ENCODE measurements around the gene RAC3. TPM values are rescaled to one million over a fixed set of nuclear protein-coding genes. Genes with fewer than 3 reads are reported as not detected.
A peak's percentile ranks its signal among the peaks of the same experiment; 100 is the strongest.
"Not testable (repeated sequence)": the region's sequence is repeated elsewhere in the genome, so short reads cannot be mapped to it uniquely, and the experiment has no call there.

The RAC3 gene
- polyA plus RNA-seq, 1 donor from 2014 or later: not detected

DNA sequence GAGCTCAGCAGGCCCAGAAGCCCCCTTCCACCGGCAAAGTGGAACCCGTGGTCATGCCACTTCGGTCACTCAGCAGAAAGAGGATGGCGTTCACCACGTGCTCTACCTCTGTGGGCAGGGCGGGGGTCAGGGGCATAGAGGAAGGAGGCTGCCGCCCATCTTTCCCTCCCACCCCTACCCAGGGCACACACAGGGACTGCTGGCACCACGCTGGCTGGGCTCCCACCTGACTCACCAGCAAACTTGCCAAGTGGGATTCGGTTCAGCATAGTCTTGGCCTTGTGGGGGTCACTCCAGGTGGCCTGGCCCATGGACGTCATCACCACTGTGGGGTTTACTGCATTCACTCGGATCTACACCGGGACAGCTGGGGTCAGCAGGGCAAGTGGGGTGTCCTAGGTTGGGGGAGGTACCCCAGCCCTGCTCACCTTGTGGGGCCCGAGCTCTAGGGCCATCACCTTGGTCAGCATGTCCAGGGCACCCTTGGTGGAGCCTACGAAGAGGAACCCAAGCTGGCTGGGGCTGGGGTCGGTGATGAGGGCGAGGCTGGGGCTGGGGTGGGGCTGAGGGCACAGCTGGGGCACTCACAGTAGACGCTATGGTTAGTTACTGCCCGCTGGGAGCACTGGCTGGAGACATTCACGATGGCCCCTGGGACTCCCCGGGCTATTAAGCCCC lies 4.6 kb downstream of the RAC3 start:
- no peaks in the 10 kb centered on the region for H3K36me3 Mint-ChIP-seq
- H3K4me3 Mint-ChIP-seq: peak overlapping the region; percentile 22 to 88 (median 80)
- H3K9me3 Mint-ChIP-seq: no peaks in the 10 kb centered on the region
- no peaks in the 10 kb centered on the region for H3K27me3 Mint-ChIP-seq
- H3K27ac Mint-ChIP-seq: peak overlapping the region in 2 of 3 donors; percentile 27 to 82
- peaks cover 9 to 15% (median 14%) of the 10 kb centered on the region in 3 donors for H3K4me1 Mint-ChIP-seq

DNA sequence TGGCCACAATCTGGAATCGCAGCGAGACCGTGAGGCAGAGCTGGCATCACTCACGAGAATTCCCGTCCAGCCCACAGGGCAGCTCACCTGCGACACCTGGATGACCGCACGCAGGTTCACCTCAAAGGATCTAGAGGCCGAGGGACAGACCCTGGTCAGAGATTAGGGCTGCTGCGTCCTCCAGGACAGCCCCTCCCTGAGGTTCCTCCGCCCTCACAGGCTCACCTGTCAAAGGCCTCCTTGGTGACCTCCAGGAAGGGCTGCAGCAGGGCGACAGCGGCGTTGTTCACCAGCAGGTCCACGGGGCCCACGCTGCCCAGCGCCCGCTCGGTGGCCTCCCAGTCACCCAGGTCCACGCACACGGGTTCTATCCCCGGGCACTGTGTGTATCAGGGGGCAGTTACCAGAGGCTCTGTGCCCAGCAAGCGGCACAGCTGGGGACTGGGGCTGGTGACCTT lies 5.2 kb downstream of the RAC3 start:
- Mint-ChIP-seq H3K36me3 (no peaks in the 10 kb centered on the region), H3K27ac (peak overlapping the region in 1 of 3 donors; percentile 82), H3K9me3 (no peaks in the 10 kb centered on the region), H3K27me3 (no peaks in the 10 kb centered on the region), H3K4me1 (peaks cover 9 to 15% (median 14%) of the 10 kb centered on the region in 3 donors), H3K4me3 (peak overlapping the region; percentile 32 to 88 (median 80))

GRCh38 chr17:82037092-82037888 lies 5.8 kb downstream of the RAC3 start, which contains the start of gene DCXR:
TSS of gene DCXR (minus strand) at chr17:82037697. CDS start at chr17:82037682, 15 bp downstream.
- Mint-ChIP-seq H3K4me3 (peak within 1 kb of the TSS; percentile 83 to 97 (median 90)), H3K9me3 (no peaks in the 10 kb centered on the region), H3K36me3 (no peaks in the 10 kb centered on the region), H3K27me3 (no peaks in the 10 kb centered on the region), H3K27ac (peak within 1 kb of the TSS; percentile 36 to 95 (median 82)), H3K4me1 (peaks cover 9 to 15% (median 14%) of the 10 kb centered on the region in 3 donors)

DNA sequence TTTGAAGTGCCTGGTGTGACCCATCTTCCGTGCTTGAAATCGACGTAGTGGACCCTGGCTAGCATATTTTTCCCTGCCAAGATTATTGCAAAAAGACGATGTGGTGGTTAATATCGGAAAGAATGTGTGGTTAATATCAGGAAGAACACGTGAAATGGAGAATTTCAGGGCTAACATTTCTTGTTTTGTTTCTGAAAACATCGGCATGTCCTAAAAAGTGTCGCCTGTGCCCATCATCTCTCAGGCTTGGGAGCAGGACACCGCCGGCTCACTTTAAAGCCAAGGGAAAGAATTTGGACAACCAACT lies 6.4 kb downstream of the RAC3 start:
- H3K4me3 Mint-ChIP-seq: peak overlapping the region; percentile 83 to 97 (median 90)
- H3K36me3 Mint-ChIP-seq: no peaks in the 10 kb centered on the region
- H3K27ac Mint-ChIP-seq: peak overlapping the region; percentile 36 to 95 (median 82)
- no peaks in the 10 kb centered on the region for H3K9me3 Mint-ChIP-seq
- no peaks in the 10 kb centered on the region for H3K27me3 Mint-ChIP-seq
- H3K4me1 Mint-ChIP-seq: peaks cover 9 to 15% (median 14%) of the 10 kb centered on the region in 3 donors

DNA sequence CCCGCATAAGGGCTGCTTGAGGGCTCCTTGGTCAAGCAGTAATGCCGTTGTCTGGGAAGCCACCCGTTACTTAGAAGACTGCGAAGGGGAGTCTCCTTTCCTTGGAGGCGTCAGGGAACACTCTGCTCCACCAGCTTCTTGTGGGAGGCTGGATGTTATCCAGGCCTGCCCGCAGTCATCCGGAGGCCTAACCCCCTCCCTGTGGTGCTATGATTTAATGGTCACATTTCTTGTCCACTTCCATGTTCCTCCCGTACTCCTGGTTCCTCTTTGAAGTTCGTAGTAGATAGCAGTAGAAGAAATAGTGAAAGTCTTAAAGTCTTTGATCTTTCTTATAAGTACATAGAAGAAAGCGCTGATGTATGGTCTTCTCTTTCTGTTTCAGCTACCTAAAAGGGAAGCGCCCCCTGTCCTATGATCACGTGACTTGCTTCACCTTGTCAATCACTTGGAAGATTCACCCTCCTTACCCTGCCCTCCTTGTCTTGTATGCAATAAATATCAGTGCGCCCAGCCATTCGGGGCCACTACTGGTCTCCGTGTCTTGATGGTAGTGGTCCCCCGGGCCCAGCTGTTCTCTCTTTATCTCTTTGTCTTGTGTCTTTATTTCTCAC lies 7.4 kb downstream of the RAC3 start:
- Mint-ChIP-seq H3K4me1 (peaks cover 9 to 15% (median 14%) of the 10 kb centered on the region in 3 donors), H3K4me3 (peak overlapping the region in 2 of 4 donors; percentile 41 to 61), H3K27ac (peak overlapping the region in 1 of 3 donors; percentile 34)
- not testable (repeated sequence) for H3K9me3 Mint-ChIP-seq, H3K27me3 Mint-ChIP-seq, H3K36me3 Mint-ChIP-seq

GRCh38 chr17:82039695-82040299 lies 8.3 kb downstream of the RAC3 start:
- Mint-ChIP-seq H3K4me3 (peak overlapping the region in 2 of 4 donors; percentile 30 to 56), H3K27ac (no peak overlapping the region), H3K9me3 (no peaks in the 10 kb centered on the region), H3K27me3 (no peaks in the 10 kb centered on the region), H3K36me3 (no peaks in the 10 kb centered on the region), H3K4me1 (peaks cover 9 to 15% (median 14%) of the 10 kb centered on the region in 3 donors)

- H3K4me3 Mint-ChIP-seq: peak overlapping the region in 1 of 4 donors; percentile 16
- no peaks in the 10 kb centered on the region for H3K9me3 Mint-ChIP-seq
- H3K27me3 Mint-ChIP-seq: no peaks in the 10 kb centered on the region
- peaks cover 7 to 8% (median 7%) of the 10 kb centered on the region in 3 donors for H3K4me1 Mint-ChIP-seq
- no peaks in the 10 kb centered on the region for H3K36me3 Mint-ChIP-seq
- H3K27ac Mint-ChIP-seq: peak overlapping the region in 1 of 3 donors; percentile 47
Measured at GRCh38 chr17:82041144-82041814, 9.8 kb downstream of the RAC3 start.

GRCh38 chr17:82042649-82043048 lies 11.2 kb downstream of the RAC3 start:
- H3K4me1 Mint-ChIP-seq: peaks cover 5 to 7% (median 6%) of the 10 kb centered on the region in 3 donors
- no peaks in the 10 kb centered on the region for H3K27me3 Mint-ChIP-seq
- H3K36me3 Mint-ChIP-seq: no peaks in the 10 kb centered on the region

DNA sequence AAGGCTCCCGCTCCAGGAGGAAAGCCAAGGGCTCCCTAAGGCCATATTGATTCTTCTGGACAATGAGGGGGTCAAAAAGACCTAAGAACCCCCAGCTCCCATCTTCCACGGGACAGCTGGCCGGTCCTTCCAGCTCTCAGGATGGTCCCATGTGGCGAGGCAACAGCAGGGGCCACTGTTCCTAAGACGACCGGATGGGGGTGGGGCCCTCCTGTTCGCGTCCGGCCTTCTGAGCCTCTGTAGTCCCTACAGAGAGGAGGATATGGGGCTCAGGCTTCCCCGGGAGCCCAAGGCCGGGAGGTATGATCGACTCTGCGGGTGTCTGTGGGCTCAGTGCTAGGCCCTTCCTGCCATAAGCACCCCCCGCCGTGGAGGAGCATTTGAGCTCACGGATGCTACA lies 12.0 kb downstream of the RAC3 start:
- Mint-ChIP-seq H3K27ac (no peak overlapping the region), H3K9me3 (no peaks in the 10 kb centered on the region), H3K4me3 (peak overlapping the region in 1 of 4 donors; percentile 12), H3K27me3 (no peaks in the 10 kb centered on the region), H3K36me3 (no peaks in the 10 kb centered on the region), H3K4me1 (peaks cover 0 to 3% (median 2%) of the 10 kb centered on the region in 3 donors)

More at GRCh38 chr17:82042649-82043048, 11.2 kb downstream of the RAC3 start:
- peak overlapping the region in 1 of 4 donors; percentile 12 for H3K4me3 Mint-ChIP-seq
- H3K9me3 Mint-ChIP-seq: no peaks in the 10 kb centered on the region
- H3K27ac Mint-ChIP-seq: no peak overlapping the region

- H3K36me3 Mint-ChIP-seq: no peaks in the 10 kb centered on the region
- H3K4me3 Mint-ChIP-seq: peak overlapping the region in 1 of 4 donors; percentile 51
- no peaks in the 10 kb centered on the region for H3K9me3 Mint-ChIP-seq
- peaks cover 0 to 3% (median 0%) of the 10 kb centered on the region in 3 donors for H3K4me1 Mint-ChIP-seq
- H3K27ac Mint-ChIP-seq: peak overlapping the region in 1 of 3 donors; percentile 75
- no peaks in the 10 kb centered on the region for H3K27me3 Mint-ChIP-seq
Measured at GRCh38 chr17:82045936-82046484, 14.5 kb downstream of the RAC3 start.

DNA sequence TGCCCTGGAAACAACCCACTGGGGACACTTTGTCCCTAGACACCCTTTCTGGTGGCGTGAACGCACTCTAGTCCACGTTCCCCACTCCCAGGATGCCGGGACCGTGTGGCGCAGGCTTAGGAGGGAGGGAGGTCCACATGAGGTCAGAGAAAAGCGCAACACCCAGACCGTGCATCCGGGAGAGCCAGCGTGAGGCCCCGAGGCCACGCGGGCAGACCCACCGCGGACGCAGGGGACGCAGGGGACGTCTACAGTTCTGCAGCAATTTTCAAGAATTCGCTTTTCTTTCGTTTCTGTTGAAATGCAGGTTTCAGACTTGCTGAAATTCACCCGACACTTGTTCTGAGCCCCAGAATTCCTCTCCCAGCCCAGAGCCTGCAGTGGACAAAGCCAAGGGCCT lies 15.4 kb downstream of the RAC3 start:
- H3K27me3 Mint-ChIP-seq: no peaks in the 10 kb centered on the region
- peak overlapping the region in 2 of 4 donors; percentile 28 to 51 for H3K4me3 Mint-ChIP-seq
- H3K9me3 Mint-ChIP-seq: no peaks in the 10 kb centered on the region
- peak overlapping the region in 1 of 3 donors; percentile 51 for H3K27ac Mint-ChIP-seq
- H3K4me1 Mint-ChIP-seq: peaks cover 0 to 3% (median 0%) of the 10 kb centered on the region in 3 donors
- H3K36me3 Mint-ChIP-seq: no peaks in the 10 kb centered on the region

GRCh38 chr17:82047379-82047778 lies 15.9 kb downstream of the RAC3 start:
- Mint-ChIP-seq H3K4me3 (peak overlapping the region in 2 of 4 donors; percentile 14 to 16), H3K4me1 (peaks cover 0 to 3% (median 0%) of the 10 kb centered on the region in 3 donors), H3K27ac (peak overlapping the region in 1 of 3 donors; percentile 51), H3K9me3 (no peaks in the 10 kb centered on the region), H3K27me3 (no peaks in the 10 kb centered on the region), H3K36me3 (no peaks in the 10 kb centered on the region)

- Mint-ChIP-seq H3K4me1 (peaks cover 0 to 4% (median 3%) of the 10 kb centered on the region in 3 donors), H3K4me3 (peak overlapping the region in 2 of 4 donors; percentile 14 to 58), H3K36me3 (no peaks in the 10 kb centered on the region), H3K27ac (no peak overlapping the region), H3K27me3 (no peaks in the 10 kb centered on the region), H3K9me3 (no peaks in the 10 kb centered on the region)
Measured at GRCh38 chr17:82047914-82048570, 16.6 kb downstream of the RAC3 start.
